GM15510 (cell line): Measurements from ENCODE around the gene CNOT6L.

ENCODE experiments used
- POLR2A ChIP-seq: IDR thresholded peaks from 3 replicates; pipeline ENCODE4 v1.6.1; 2011; ENCODE audit warnings: borderline replicate concordance; ENCODE audit not compliant: insufficient read length; ENCODE audit errors: extremely low read depth

CNOT6L gene

DNA sequence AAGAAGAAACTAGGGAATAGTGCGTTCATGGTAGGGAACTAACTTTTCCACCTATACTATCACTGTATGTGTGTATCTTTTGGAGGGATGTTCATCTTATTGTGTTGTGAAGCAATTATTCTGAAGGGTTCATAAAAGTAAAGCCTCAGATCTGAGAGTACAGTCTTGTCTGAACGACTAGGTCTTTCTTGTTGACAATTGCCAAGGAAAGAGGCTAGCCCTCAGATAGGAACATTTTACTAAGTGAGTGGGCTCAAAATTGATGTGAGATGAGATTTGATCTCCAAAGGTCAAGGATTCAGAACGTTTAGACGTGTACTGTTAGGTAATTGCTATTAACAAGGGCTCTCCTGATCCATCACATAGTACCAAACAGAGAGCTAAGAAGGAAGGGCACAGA lies 15.2 kb upstream of the CNOT6L start:
- no peak for TF ChIP-seq POLR2A

DNA sequence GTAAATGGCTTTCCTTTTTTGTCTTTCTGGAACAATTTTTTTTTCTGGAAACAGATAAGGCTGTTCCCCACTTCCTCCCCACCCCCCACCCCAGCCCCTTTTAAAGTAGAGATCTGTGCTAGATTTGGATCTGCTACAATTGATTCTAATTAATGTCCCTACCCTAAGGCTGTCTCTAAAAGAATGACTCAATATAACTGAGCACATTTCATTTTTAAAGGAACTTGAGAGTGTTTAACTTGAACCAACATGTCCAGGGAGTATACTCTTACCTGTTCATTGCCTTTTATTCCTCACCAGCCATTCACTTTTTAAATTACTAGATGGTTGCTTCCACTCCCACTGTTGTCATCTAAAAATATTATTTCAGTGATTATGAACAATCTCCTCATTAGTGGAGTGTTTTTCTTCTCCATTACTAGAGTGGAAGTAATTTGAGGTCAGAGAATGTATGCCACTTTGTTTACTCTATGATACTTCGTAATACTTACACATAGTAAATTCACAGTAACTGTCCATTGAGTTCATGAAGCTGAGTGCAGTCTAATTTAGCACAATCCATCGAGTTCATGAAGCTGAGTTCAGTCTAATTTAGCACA lies 14.1 kb upstream of the CNOT6L start:
- TF ChIP-seq POLR2A, result no peak

DNA sequence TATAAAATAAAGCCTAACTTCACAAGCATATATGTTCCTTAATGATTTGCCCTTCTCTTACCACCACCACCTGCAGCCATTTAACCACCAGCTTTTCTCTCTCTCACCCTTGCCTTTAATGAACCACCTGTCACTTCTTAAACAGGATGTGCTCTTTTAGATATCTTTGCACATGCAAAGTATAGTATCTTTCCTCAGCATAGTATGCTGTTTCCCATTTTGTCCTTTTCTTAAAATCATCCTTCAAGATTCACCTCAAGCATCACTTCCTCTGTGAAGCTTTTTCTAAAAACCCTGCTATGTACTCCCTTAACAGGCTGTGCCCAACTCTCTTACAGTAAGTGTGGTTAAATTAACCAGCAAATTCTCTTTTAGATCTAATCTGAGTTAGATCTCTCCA lies 8.2 kb upstream of the CNOT6L start:
- TF ChIP-seq POLR2A, result no peak

DNA sequence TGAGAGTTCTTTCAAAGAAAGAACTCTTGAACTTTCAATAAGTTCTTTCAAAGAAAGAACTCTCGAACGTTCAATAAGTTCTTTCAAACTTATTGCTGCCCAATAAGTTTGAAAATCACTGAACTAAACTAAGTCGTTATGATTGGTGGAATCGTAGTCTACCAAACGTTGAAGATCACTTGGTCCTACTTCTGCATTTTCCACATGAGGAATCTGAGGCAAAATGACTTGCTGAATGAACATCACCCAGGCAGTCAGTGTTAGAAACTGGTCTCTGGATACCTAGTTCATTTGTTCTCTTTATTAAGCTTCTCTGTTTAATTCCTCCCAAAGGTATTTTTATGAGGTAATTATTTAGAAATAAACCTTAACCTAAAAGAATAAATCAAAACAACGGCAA lies 7.1 kb upstream of the CNOT6L start:
- TF ChIP-seq POLR2A, result no peak

DNA sequence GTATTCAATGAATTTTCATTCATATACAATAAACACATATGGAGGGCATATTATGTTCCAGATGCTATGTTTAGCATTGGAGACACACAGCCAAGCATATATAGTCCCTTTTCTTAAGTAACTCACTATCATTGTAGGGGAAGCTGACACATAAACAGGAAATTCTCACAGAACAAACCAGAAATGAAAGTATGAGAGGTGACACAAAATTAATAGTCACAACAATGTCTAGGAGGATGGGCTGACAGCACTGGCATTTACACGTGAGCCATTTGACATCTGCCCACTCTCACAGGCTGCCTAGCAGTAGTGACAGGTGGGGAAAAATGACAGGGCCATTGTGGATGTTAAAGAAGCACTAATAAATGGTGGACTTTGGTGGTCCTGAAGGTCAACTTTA lies 2.6 kb upstream of the CNOT6L start:
- no peak for TF ChIP-seq POLR2A

DNA sequence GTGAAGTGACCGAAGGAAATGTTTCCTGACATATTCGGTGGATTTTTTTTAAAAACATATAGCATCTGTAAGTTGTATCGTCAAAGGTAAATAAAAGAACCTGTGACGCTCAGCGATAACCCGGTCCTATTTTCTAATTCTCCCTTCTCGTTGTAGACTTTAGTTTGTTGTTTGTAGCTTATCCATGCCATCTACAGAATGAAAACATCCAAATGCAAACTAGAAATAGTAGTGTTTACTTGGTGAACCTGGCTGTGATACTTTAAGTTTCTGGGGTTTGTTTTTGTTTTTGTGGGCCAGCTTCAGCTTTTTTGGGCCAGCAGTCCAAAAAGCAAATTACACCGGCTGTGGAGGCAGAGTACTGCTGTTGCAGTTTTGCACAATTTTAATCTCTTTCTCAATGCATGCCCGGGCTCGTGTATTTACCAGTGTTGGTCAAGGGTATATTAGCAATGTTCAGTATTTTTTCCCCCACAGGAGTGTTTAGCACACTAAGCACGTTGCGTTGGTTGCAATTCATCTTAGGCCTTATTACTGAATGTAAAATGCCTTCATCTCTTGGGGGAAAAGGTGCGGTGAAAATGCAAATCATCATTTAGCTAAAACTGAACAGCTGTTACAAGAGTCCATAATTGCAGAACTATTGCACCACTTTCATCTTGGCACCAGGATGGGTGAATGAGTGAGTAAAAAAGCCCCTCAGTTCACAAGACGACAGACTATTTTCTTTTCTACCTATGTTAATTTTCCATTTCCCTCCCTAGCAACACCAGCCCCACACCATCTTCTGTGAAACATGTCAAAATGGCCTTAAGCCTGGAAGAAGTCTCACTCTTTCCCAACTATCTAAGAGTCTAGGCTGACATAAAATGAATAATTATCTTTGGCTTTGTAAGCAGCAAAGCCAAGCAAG lies 1.7 kb upstream of the CNOT6L start:
- TF ChIP-seq POLR2A, result no peak

DNA sequence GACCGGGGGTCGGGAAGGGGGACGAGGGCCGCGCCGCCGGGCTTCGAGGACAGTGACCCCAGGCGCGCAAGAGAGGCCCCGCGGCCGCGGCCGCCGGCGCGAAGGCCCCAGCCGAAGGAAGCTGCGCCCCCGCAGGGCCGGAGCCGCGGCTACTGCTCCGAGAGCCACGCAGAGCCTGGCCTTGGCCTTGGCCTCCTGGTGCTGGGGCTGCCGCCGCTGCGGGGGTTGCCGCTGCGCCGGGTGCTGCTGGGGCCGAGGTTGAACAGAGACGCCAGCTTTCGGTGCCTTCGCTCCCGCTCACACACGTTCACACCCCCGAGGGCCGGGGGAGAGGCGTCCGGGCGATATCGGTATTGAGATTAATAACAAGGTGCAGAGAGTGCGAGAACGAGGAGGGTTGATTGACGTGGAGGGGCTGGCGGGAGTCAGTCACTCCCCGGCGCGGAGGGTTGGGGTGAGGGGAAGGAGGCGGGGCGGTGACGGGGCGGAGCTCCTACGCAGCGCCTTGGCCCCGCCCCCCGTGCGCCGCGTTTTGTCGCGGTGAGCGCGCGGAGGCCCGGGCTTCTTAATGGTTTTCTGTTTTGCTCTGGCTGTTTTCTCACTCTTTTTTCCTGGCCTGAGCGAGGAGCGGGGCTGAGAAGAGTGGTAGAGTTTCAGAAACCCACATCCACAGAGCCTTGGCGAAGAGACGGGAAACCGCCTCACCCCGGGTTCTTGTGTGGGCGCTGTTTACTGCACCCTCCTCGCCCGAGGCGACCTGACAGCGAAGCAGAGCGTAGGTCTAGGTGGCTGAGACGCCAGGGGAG lies 878 bp upstream of the CNOT6L start:
- peak; percentile 76 for TF ChIP-seq POLR2A

DNA sequence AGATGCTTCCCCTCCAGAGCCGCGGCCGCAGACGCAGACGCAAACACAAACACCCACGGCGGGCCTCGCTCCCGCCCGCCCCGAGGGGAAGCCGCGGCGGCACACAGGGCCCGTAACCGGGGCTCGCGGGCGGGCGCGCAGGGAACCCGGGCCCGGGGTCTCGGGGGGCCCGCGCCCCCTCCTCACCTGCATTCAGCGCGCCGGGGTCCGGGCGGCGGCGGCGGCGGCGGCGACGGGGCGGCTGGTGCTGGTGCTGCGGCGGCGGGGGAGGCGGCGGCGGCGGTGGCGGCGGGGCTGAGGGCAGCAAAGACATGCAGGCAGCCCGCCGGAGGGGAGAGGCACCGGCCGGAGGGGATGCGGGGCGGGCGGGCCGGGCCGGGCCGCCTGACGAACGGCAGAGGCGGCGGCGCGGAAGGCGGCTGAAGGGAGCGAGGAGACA lies 255 bp upstream of the CNOT6L start:
- TF ChIP-seq POLR2A, result peak; percentile 12

DNA sequence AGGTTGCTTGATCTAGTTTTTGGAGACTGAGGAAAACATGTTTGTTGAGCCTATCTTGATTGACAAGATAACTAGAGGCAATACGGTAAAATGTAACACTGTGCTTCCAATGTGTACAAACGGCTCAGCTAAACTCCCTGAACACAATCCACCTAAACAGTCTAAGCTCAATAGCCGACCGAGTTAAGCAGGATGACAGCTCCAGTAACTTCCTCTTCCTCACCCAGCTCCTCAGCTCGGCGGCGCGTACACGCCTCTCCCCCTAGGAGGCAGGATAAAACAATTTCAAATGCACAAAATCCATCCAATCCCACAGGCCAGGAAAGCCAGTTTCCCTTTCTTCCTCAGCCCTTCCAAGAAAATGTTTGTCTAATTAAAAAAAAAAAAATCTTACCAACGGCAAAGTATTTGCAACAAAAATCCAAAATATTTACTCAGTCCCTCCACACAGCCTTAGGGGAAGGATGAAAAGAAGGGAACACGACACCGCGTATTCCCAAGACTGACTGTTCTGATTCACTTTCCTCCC lies 1.0 kb downstream of the CNOT6L start:
- TF ChIP-seq POLR2A, result no peak

DNA sequence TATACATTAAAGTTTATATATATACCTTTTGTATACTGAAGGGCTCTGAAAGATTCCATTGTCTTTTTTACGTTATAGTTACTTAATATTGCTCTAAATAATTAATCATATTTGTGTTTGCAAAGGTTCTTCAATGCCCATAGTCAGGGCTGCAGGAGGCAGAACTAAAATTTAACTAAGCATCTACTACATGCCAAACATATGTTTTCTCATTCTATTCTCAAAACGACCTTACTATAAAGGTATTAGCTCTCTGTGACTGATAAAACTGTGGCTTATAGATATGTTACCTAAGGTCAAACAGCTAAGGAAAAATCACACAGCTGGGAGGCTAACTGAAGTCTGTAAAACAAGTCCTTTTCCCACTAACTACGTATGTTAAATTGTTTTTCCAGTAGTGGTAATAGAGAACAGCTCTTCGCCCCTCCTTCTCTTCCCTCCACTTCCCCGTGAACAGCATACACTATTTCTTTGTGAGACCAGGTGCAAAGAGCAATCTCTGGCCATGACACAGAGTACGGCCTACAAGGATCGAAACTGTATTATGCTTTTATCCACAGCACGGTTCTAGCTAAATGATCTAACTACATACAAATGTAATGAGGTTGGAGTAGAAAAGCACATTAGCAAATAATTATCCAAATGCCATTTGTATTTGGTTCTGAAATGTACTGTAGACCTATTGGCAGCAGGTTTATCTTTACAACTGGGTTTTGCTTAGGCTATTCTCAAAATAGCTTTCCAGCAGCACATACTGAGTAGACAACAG lies 1.7 kb downstream of the CNOT6L start:
- TF ChIP-seq POLR2A, result no peak

DNA sequence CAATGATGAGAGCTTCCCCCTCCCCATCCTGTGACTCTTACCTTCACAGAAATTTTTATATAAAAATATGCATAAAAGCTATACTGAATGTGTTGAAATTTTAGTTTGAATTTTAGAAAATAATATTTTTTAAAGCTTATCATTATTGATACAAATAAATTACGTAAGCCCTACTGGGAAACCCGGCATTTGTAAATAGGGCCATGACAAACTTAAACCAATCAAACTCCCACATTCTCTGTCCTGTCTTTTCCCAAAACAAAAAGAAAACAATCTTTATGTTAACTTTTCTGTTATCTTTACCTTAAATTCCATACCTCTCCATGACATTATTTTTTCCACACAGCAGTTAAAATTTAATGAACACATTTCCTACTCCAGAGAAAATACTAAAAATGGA lies 2.6 kb downstream of the CNOT6L start:
- TF ChIP-seq POLR2A, result no peak

DNA sequence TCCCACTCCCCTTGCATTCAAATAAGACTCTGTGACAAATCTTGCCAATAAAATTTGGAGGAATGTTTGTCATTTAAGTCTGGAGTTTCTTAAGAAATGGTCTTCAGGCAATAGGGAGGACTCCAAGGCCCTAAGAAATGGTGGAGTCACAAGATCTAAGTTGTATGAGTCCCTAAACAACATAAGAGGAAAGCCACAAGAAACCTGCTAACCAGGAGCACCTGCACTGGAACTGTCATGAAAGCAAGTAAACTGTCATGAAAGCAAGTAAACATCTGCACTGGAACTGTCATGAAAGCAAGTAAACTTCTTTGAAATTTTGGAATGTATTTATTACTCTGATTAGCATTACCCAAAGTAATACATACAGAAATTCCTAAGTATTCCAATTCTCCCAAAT lies 3.5 kb downstream of the CNOT6L start:
- TF ChIP-seq POLR2A, result no peak

DNA sequence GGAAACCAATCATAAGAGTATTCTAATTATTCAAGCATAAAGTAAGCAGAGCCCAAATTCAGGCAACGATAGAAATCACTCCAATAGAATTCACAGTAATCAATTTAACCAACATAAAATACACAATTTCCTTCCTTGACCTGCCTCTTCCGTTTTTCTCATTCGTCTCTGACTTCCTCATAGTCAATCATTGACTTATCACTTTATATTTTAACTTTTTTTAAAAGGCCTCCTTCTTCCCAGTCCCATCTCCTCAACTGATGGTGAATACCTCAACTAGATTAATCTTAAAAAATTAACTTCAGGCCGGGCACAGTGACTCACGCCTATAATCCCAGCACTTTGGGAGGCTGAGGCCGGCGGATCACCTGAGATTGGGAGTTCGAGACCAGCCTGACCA lies 13.3 kb downstream of the CNOT6L start:
- no peak for TF ChIP-seq POLR2A

DNA sequence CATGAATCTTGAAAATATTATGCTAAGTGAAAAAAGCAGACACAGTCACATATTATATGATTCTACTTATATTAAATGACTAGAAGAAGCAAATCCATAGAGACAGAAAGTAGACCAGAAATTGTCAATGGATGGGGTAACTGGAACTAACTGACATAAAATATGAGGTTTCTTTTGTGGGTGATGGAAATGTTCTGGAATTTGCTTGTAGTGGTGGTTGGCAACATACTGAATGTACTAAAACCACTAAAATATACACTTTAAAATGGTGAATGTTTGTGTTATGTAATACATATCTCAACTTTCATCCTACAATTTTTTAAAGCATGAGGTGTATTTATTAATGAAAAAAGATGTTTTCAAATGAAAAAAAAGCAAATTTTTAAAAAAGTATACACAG lies 14.7 kb downstream of the CNOT6L start:
- no peak for TF ChIP-seq POLR2A

DNA sequence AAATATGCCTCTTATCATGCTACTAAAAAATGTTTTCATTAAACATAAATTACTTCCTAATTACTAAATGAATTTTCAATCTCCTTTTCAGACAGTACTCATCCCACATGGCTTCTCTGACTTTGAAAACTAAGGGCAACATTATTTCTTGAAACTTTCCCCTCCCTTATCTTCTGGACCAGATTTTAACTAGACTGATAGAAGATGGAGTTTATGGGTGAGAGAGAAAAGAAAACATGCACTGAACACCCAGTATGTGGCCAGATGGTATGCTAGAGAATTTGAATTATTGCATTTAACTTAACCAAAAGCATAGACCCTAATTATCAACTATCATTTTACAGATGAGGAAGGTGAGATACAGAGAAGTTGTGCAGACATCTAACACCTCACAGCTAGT lies 16.8 kb downstream of the CNOT6L start:
- no peak for TF ChIP-seq POLR2A

DNA sequence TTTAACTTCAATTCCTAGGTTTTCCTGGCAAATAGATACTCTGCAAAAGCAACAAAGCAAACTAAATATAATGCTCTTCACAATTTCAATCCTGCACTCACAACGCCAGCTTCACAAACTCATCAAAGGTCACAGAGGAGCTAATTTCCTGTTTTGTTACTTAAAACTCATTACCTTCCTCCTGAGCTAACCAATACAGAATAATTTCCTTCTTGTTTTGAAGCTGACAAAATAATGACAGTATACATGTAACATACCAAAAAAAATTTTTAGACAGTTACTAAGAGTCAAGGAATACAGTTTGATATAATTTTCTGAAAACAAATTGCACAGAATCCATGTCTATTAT lies 17.9 kb downstream of the CNOT6L start:
- no peak for TF ChIP-seq POLR2A
